Measurements from ENCODE around the gene TNFRSF1B.

The TNFRSF1B gene

GRCh38 chr1:12158357-12159092, 8.3 kb upstream of the TNFRSF1B start:
- DNase-seq (ENCODE audit: low spot score): no peak

GRCh38 chr1:12159816-12160215, 7.0 kb upstream of the TNFRSF1B start:
- DNase-seq (ENCODE audit: low spot score): no peak

- no peak for DNase-seq (ENCODE audit: low spot score)
These were observed 5.5 kb upstream of the TNFRSF1B start for GRCh38 chr1:12161324-12161661.

GRCh38 chr1:12161662-12162458, 4.9 kb upstream of the TNFRSF1B start:
- DNase-seq (ENCODE audit: low spot score): no peak

- no peak for DNase-seq (ENCODE audit: low spot score)
These were observed 4.2 kb upstream of the TNFRSF1B start for GRCh38 chr1:12162459-12163137.

- no peak for DNase-seq (ENCODE audit: low spot score)
These were observed 3.6 kb upstream of the TNFRSF1B start for GRCh38 chr1:12163210-12163609.

GRCh38 chr1:12164210-12164609, 2.6 kb upstream of the TNFRSF1B start:
- DNase-seq (ENCODE audit: low spot score): no peak

GRCh38 chr1:12165342-12165741, 1.4 kb upstream of the TNFRSF1B start:
- no peak for DNase-seq (ENCODE audit: low spot score)

- no peak for DNase-seq (ENCODE audit: low spot score)
These were observed 970 bp downstream of the TNFRSF1B start for GRCh38 chr1:12167493-12168429.

GRCh38 chr1:12168451-12169160, 1.8 kb downstream of the TNFRSF1B start:
- no peak for DNase-seq (ENCODE audit: low spot score)

- no peak for DNase-seq (ENCODE audit: low spot score)
These were observed 2.8 kb downstream of the TNFRSF1B start for GRCh38 chr1:12169442-12170135.

- no peak for DNase-seq (ENCODE audit: low spot score)
These were observed 3.5 kb downstream of the TNFRSF1B start for GRCh38 chr1:12170263-12170671.

GRCh38 chr1:12171206-12172041, 4.6 kb downstream of the TNFRSF1B start:
- no peak for DNase-seq (ENCODE audit: low spot score)

- no peak for DNase-seq (ENCODE audit: low spot score)
These were observed 5.5 kb downstream of the TNFRSF1B start for GRCh38 chr1:12172042-12172851.

GRCh38 chr1:12173041-12173509, 6.3 kb downstream of the TNFRSF1B start:
- no peak for DNase-seq (ENCODE audit: low spot score)

GRCh38 chr1:12173631-12174121, 6.9 kb downstream of the TNFRSF1B start:
- DNase-seq (ENCODE audit: low spot score): no peak

GRCh38 chr1:12174924-12175810, 8.4 kb downstream of the TNFRSF1B start:
- no peak for DNase-seq (ENCODE audit: low spot score)

Data from left forelimb (tissue), 1 donor.